AG09319 (cell line): ENCODE data around the gene BCAS4.

Experiments
- DNase-seq: peaks from one replicate; pipeline ENCODE4 v3.0.0-alpha.2; 2010; ENCODE audit warnings: low read depth; ENCODE audit errors: extremely low read depth
- TF ChIP-seq, protein P1 (sequence below): IDR thresholded peaks from 2 replicates; pipeline ENCODE4 v1.5.1; 2011; ENCODE audit warnings: low read depth, mild to moderate bottlenecking, inconsistent platforms, low read length, moderate library complexity

BCAS4 gene

DNA sequence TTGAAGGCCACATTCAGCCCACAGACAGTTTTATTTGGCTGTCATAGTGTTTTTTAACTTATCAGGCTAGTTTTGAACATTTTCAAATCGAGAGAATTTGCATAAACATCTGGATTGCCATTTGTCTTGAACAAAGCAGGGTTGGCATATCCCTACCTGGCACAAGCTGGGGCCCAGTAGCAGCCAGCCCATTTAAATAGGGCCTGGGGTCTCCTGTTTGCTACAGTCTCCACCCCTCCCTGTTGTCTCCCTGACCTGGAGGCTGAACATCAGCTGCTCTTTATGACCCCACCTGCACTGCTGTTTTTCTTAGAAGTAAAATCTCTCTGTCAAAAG is 10.5 kb downstream of the BCAS4 start:
- DNase-seq = no peak

DNA sequence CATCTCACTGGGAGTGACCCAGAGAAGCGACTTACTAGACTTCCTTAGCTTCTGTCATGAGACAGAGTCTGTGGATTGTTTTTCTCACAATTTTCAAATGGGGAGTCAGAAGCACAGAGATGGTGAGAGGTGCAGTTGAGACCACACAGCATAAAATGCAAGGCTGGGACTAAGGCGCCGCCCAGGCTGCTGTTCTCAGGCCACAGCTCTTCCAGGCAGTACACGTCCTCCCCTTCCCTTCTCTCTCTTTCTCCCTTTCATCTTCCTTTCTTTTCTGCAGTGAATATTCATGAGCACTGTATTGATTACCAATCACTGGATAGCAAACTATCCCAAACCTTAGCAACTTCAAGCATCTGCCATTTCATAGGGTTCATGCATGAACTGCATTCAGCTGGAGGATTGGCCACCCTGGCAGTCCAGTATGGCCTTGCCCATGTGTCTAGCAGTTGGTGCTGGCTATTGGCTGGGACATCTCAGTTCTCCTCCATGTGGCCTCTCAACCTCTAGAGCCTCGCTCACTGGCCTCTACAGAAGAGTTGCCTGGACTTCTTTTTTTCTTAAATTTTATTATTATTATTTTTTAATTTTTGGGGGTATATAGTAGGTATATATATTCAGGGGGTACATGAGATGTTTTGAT is 11.4 kb downstream of the BCAS4 start:
- no peak for DNase-seq
- TF ChIP-seq, protein P1, sequence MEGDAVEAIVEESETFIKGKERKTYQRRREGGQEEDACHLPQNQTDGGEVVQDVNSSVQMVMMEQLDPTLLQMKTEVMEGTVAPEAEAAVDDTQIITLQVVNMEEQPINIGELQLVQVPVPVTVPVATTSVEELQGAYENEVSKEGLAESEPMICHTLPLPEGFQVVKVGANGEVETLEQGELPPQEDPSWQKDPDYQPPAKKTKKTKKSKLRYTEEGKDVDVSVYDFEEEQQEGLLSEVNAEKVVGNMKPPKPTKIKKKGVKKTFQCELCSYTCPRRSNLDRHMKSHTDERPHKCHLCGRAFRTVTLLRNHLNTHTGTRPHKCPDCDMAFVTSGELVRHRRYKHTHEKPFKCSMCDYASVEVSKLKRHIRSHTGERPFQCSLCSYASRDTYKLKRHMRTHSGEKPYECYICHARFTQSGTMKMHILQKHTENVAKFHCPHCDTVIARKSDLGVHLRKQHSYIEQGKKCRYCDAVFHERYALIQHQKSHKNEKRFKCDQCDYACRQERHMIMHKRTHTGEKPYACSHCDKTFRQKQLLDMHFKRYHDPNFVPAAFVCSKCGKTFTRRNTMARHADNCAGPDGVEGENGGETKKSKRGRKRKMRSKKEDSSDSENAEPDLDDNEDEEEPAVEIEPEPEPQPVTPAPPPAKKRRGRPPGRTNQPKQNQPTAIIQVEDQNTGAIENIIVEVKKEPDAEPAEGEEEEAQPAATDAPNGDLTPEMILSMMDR = no peak

More for the DNA sequence above, 10.5 kb downstream of the BCAS4 start:
- TF ChIP-seq, protein P1 = no peak

DNA sequence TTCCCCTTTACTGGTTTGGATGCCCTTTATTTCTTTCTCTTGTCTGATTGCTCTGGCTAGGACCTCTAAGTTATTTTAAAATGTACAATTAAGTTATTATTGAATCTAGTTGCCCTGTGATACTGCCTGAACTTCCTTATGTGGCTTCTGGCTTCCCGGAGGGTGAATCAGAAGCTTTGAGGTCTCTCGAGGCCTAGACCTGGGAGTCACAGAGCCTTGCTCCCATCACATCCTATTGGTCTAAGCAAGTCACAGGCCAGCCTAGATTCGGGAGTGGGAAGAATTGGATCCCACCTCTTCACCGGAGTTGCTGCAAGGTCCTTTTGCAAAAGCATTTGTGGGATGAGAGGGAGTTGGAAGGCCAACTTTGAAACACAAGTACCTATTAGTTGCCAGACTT is 15.2 kb downstream of the BCAS4 start:
- TF ChIP-seq, protein P1 = no peak
- no peak for DNase-seq

DNA sequence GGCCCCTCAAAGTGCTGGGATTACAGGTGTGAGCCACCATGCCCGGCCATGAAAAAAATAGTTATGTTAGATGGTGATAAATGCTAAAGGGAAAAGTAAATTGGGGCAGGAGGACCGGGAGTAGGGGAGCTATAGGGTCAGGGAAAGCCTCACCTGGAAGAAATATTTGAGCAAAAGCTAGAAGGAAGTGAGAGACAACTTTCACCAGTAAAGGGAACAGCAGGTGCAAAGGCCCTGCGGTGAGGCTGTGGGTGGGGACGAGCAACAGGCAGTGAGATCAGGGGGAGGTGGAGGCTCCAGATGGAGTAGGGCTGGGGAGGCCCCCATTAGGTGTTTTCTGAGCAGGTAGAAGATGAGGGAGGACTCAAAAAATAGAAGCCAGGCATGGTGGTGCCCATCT is 16.0 kb downstream of the BCAS4 start:
- TF ChIP-seq, protein P1 = no peak
- no peak for DNase-seq

DNA sequence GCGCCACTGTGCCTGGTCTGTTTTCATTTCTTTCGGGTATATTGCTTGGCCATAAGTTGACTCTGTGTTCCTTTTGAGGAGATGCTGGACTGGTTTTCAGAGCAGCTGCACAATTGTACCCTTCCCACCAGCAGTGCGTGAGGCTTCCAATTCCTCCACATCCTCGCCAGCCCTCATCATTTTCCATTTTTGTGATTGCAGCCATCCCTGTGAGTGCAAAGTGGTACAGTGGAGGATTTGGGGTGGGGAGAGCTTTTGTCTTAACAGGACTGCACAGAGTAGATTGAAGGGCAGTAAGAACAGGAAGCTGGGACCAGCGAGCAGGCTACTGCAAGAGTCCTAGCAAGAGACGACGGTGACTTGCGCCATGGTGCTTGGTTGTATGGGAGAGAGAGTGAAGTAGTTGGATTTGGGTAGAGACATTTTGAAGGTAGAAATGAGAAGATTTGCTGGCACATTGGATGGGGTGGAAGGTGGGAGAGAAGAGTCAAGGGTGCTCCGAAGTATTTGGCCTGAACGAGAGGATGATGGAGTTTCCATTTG is 18.3 kb downstream of the BCAS4 start:
- TF ChIP-seq, protein P1 = no peak
- DNase-seq = no peak

DNA sequence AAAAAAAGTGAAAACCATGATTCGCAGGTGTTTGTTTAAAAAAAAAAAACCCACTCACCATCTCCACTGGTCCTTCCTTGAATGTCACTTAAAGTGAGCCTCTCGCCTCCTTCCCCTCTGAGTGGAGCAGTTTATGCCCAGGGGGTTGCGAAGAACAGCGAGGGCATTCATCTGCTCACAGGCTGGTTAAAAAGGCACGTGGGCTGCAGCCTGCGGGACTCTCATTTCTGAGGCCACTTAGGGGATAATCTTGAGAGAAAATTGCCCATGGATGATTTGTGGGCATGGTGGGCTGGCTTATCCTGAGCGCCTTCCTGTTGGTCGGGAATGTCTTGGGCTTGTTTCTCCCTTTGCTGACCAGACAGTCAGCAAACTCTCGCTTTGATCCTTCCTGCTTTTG is 18.9 kb downstream of the BCAS4 start:
- no peak for DNase-seq
- TF ChIP-seq, protein P1 = no peak

DNA sequence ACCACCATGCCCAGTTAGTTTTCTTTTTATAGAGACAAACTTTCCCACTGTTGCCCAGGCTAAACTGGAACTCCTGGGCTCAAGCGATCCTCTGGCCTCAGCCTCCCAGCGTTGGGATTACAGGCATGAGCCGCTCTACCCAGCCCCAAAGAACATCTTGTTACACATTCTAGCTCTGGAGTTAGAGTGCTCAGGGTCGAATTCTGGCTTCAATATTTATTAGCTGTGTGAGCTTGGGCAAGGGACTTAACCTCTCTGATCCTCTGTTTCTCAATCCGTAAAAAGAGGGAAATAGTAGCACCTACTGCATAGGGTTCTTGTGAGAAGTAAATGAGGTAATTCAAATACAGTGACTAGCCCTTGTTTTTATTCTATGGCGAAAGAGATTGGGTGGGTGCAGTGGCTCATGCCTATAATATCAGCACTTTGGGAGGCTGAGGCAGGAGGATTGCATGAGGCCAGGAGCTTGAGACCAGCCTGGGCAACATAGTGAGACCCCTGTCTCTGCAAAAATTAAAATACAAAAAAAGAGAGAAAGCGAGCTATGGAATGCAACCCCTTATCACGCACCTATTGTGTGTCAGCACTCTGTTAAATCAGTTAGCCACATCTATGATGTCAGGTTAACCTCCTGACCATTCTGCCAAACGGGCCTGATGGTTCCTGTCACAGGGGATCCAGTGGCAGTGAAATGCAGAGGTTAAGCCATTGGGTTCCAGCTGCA is 19.7 kb downstream of the BCAS4 start:
- no peak for DNase-seq
- TF ChIP-seq, protein P1 = no peak
